ENCODE results near the gene GPR132.

The GPR132 gene

DNA sequence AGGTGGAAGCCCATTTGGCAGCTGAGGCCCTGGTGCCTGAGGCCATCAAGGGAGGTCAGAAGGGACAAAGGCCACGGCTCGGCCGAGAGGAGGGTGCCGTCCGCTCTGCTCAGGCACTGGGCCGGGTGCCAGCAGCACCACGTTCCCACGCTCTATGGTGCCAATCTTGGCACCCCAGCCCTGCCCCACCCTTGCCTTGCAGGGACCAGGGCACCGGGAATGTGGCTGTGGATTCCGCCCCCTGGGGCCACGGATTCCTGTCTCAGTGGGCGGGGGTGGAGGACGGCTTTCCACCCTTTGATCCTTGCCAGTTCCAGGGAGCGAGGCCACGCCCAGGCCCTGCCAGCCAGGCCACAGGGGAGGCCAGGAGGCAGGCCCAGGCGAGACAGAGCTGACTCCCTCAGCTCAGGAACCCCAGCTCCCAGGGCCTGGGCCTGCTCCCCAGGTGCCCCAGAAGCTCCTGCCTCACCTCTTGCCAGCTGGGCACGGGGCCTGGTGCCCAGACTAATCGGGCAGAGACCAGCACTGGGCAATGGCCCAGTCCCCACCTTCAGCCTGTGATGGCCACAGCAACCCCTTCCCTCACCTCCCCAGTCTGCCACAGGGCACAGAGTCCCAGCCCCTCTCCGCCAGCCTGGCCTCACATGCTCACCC lies 26.4 kb upstream of the GPR132 start:
- H3K27me3 ChIP-seq (ENCODE audit: control insufficient read depth in 1 of 2, insufficient read depth in 1 of 2, low read length in 2 of 2) = peaks cover 3 to 22% of the 10 kb centered on the region in 2 experiments
- H3K9me3 ChIP-seq (ENCODE audit: control insufficient read depth, low read length) = no peaks in the 10 kb centered on the region
- peak overlapping the region in 1 of 2 experiments; percentile 18 for H3K14ac ChIP-seq (ENCODE audit: low read length in 2 of 2)
- peaks cover 0 to 3% of the 10 kb centered on the region in 2 experiments for H3K36me3 ChIP-seq (ENCODE audit: control insufficient read depth in 1 of 2, insufficient read depth in 2 of 2, low read depth in 1 of 2, low read length in 2 of 2)
- peak overlapping the region; percentile 5 for H4K91ac ChIP-seq (ENCODE audit: low read length)
- H4K8ac ChIP-seq (ENCODE audit: low read length) = peak overlapping the region; percentile 33
- H2AFZ ChIP-seq (ENCODE audit: low read depth, low read length) = no peak overlapping the region
- peak overlapping the region in 1 of 2 experiments; percentile 87 for H2BK12ac ChIP-seq (ENCODE audit: low read length in 2 of 2)
- H3K4me1 ChIP-seq (ENCODE audit: control insufficient read depth, insufficient read depth, low read depth, low read length) = peaks cover 66% of the 10 kb centered on the region
- no peak overlapping the region for H2BK120ac ChIP-seq (ENCODE audit: low read depth, low read length)
- H2BK15ac ChIP-seq (ENCODE audit: low read depth, poor library complexity, severe bottlenecking) = no peak overlapping the region
- no peak for DNase-seq
- no peak overlapping the region for H3K9ac ChIP-seq (ENCODE audit: low read length)
- H2BK5ac ChIP-seq (ENCODE audit: low read depth, low read length, poor library complexity, severe bottlenecking) = no peak overlapping the region
- peak overlapping the region; percentile 69 for H2AK5ac ChIP-seq (ENCODE audit: low read length, severe bottlenecking)
- H3K4me2 ChIP-seq (ENCODE audit: low read length, poor library complexity, severe bottlenecking) = peak overlapping the region; percentile 8
- peak overlapping the region in 1 of 2 experiments; percentile 23 for H3K23ac ChIP-seq (ENCODE audit: low read length in 2 of 2)
- WGBS = 78% methylated on average over 19 of the region's 19 CpGs
- H3K4ac ChIP-seq (ENCODE audit: low read depth in 1 of 2, low read length in 2 of 2) = peak overlapping the region; percentile 71
- peak overlapping the region in 1 of 2 experiments; percentile 81 for H3K18ac ChIP-seq (ENCODE audit: low read depth in 1 of 2, low read length in 2 of 2)
- peaks cover 4% of the 10 kb centered on the region for H3K79me1 ChIP-seq (replicated peaks; ENCODE audit: low read length, poor library complexity, severe bottlenecking)
- no peak overlapping the region for H3K4me3 ChIP-seq (ENCODE audit: insufficient read depth in 1 of 2, low read depth in 1 of 2, low read length in 2 of 2)
- H3K27ac ChIP-seq (ENCODE audit: low read length, poor library complexity, severe bottlenecking) = peak overlapping the region; percentile 57

DNA sequence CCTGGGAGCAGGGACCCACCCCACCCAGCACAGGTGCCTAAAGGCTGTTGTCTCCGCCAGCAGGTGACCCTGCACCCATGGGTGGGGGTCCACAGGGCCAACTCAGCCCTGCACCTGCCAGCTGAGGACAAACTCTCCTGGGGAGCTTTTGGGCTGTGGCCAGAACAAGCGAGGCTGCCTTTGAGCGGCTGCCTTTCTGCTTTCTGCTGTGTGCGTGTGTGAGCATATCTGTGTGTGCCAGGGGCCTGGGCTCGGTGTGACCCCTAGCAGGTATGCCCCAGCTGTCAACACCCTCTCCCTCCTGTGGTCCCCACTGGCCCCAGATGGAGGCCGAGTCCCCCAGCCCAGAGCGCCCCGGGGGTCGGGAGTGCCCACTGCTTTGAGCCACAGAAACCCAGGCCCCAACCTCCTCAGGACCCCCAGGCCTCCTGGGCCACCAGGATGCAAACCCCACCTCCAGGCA lies 25.9 kb upstream of the GPR132 start:
- no peak overlapping the region for H4K91ac ChIP-seq (ENCODE audit: low read length)
- peaks cover 69% of the 10 kb centered on the region for H3K4me1 ChIP-seq (ENCODE audit: control insufficient read depth, insufficient read depth, low read depth, low read length)
- H2BK120ac ChIP-seq (ENCODE audit: low read depth, low read length) = no peak overlapping the region
- no peak overlapping the region for H2BK5ac ChIP-seq (ENCODE audit: low read depth, low read length, poor library complexity, severe bottlenecking)
- no peak overlapping the region for H2BK12ac ChIP-seq (ENCODE audit: low read length in 2 of 2)
- 90% methylated on average over 8 of the region's 9 CpGs for WGBS
- peaks cover 4% of the 10 kb centered on the region for H3K79me1 ChIP-seq (replicated peaks; ENCODE audit: low read length, poor library complexity, severe bottlenecking)
- H2BK15ac ChIP-seq (ENCODE audit: low read depth, poor library complexity, severe bottlenecking) = no peak overlapping the region
- no peak overlapping the region for H3K23ac ChIP-seq (ENCODE audit: low read length in 2 of 2)
- DNase-seq = peak; percentile 11
- H2AK5ac ChIP-seq (ENCODE audit: low read length, severe bottlenecking) = peak overlapping the region; percentile 13
- no peak overlapping the region for H3K18ac ChIP-seq (ENCODE audit: low read depth in 1 of 2, low read length in 2 of 2)
- H3K9ac ChIP-seq (ENCODE audit: low read length) = no peak overlapping the region
- no peak overlapping the region for H3K4me2 ChIP-seq (ENCODE audit: low read length, poor library complexity, severe bottlenecking)
- no peak overlapping the region for H3K14ac ChIP-seq (ENCODE audit: low read length in 2 of 2)
- H2AFZ ChIP-seq (ENCODE audit: low read depth, low read length) = no peak overlapping the region
- H3K4me3 ChIP-seq (ENCODE audit: insufficient read depth in 1 of 2, low read depth in 1 of 2, low read length in 2 of 2) = no peak overlapping the region
- no peak overlapping the region for H4K8ac ChIP-seq (ENCODE audit: low read length)
- peaks cover 3 to 17% of the 10 kb centered on the region in 2 experiments for H3K27me3 ChIP-seq (ENCODE audit: control insufficient read depth in 1 of 2, insufficient read depth in 1 of 2, low read length in 2 of 2)
- H3K4ac ChIP-seq (ENCODE audit: low read depth in 1 of 2, low read length in 2 of 2) = no peak overlapping the region
- no peaks in the 10 kb centered on the region for H3K9me3 ChIP-seq (ENCODE audit: control insufficient read depth, low read length)
- H3K27ac ChIP-seq (ENCODE audit: low read length, poor library complexity, severe bottlenecking) = peak overlapping the region; percentile 2
- peaks cover 0 to 3% of the 10 kb centered on the region in 2 experiments for H3K36me3 ChIP-seq (ENCODE audit: control insufficient read depth in 1 of 2, insufficient read depth in 2 of 2, low read depth in 1 of 2, low read length in 2 of 2)

DNA sequence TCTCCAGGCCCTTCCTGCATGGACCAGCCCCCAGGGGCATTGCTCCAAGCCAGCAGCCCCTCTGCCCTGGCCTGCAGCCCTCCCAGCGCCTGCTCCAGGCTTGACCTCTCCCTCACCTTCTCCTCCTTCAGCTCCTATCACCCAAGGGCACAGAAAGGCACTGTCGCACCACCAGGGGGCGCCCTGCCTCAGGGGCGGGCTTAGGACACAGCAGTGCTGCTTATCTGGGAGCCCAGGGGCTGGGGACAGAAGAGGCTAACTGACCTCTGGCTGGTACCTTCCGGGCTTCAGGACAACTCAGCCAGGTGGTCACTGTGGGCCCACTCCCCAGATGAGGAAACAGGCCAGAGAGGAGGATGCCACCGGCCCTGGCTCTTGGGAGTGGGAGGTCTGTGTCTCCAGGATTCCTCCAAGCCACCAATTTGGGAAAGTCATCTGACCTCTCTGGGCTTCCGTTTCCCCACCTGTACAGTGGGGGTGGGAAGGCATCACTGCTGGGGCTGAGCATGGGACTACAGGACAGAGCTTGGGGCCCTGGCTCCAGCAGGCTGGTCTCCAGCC lies 25.3 kb upstream of the GPR132 start:
- H2AK5ac ChIP-seq (ENCODE audit: low read length, severe bottlenecking) = peak overlapping the region; percentile 13
- no peak overlapping the region for H3K14ac ChIP-seq (ENCODE audit: low read length in 2 of 2)
- H2AFZ ChIP-seq (ENCODE audit: low read depth, low read length) = no peak overlapping the region
- peak; percentile 78 for DNase-seq
- no peak overlapping the region for H3K23ac ChIP-seq (ENCODE audit: low read length in 2 of 2)
- no peak overlapping the region for H2BK15ac ChIP-seq (ENCODE audit: low read depth, poor library complexity, severe bottlenecking)
- H3K4me2 ChIP-seq (ENCODE audit: low read length, poor library complexity, severe bottlenecking) = no peak overlapping the region
- no peak overlapping the region for H3K4me3 ChIP-seq (ENCODE audit: insufficient read depth in 1 of 2, low read depth in 1 of 2, low read length in 2 of 2)
- no peaks in the 10 kb centered on the region for H3K9me3 ChIP-seq (ENCODE audit: control insufficient read depth, low read length)
- no peak overlapping the region for H3K4ac ChIP-seq (ENCODE audit: low read depth in 1 of 2, low read length in 2 of 2)
- peak overlapping the region in 1 of 2 experiments; percentile 47 for H2BK12ac ChIP-seq (ENCODE audit: low read length in 2 of 2)
- no peak overlapping the region for H3K9ac ChIP-seq (ENCODE audit: low read length)
- H3K36me3 ChIP-seq (ENCODE audit: control insufficient read depth in 1 of 2, insufficient read depth in 2 of 2, low read depth in 1 of 2, low read length in 2 of 2) = peaks cover 0 to 3% of the 10 kb centered on the region in 2 experiments
- peaks cover 2 to 14% of the 10 kb centered on the region in 2 experiments for H3K27me3 ChIP-seq (ENCODE audit: control insufficient read depth in 1 of 2, insufficient read depth in 1 of 2, low read length in 2 of 2)
- 13% methylated on average over 6 of the region's 7 CpGs for WGBS
- H2BK5ac ChIP-seq (ENCODE audit: low read depth, low read length, poor library complexity, severe bottlenecking) = no peak overlapping the region
- H4K91ac ChIP-seq (ENCODE audit: low read length) = no peak overlapping the region
- no peak overlapping the region for H2BK120ac ChIP-seq (ENCODE audit: low read depth, low read length)
- H3K4me1 ChIP-seq (ENCODE audit: control insufficient read depth, insufficient read depth, low read depth, low read length) = peaks cover 71% of the 10 kb centered on the region
- no peak overlapping the region for H3K18ac ChIP-seq (ENCODE audit: low read depth in 1 of 2, low read length in 2 of 2)
- no peak overlapping the region for H4K8ac ChIP-seq (ENCODE audit: low read length)
- H3K79me1 ChIP-seq (replicated peaks; ENCODE audit: low read length, poor library complexity, severe bottlenecking) = peaks cover 8% of the 10 kb centered on the region
- no peak overlapping the region for H3K27ac ChIP-seq (ENCODE audit: low read length, poor library complexity, severe bottlenecking)

DNA sequence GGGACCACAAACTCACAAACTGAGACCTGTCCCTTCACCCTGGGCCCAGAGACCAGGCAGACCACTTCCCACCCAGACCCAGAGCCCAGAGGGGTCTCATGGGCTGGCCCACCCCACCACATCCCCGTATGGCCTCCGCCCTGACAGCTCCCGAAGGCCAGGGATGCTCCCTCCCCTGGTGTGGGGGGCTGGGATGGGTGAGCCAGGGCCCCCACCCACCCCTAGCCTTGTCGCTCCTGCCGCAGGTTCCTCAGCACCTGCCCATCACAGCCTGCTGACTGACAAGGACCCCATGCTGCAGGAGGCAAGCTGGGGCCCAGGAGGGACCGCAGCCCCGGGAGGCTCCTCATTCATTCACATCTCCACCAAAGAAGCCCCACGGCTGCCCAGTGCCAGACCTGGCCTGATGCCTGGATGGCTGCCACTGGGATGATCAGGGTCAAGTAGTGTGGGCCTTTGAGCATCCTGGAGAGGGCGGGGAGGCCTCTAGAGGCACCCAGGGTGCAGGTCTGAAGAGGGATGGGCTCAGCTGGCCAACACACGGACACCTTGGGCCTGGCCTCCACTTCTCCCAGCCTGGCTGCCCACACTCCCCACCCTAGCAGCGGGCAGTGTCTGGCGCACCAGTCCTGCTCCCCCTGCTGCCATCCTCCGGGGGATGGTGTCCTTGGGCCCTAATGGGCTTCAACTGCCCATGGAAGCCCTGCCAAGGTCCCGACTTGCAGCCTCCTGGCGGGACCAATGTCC lies 24.7 kb upstream of the GPR132 start:
- Histone ChIP-seq H3K36me3 (ENCODE audit: control insufficient read depth in 1 of 2, insufficient read depth in 2 of 2, low read depth in 1 of 2, low read length in 2 of 2) (peaks cover 0 to 3% of the 10 kb centered on the region in 2 experiments), H2BK15ac (ENCODE audit: low read depth, poor library complexity, severe bottlenecking) (peak overlapping the region; percentile 73), H2BK12ac (ENCODE audit: low read length in 2 of 2) (peak overlapping the region in 1 of 2 experiments; percentile 19), H2AFZ (ENCODE audit: low read depth, low read length) (no peak overlapping the region), H3K4ac (ENCODE audit: low read depth in 1 of 2, low read length in 2 of 2) (no peak overlapping the region), H4K91ac (ENCODE audit: low read length) (no peak overlapping the region), H2BK120ac (ENCODE audit: low read depth, low read length) (no peak overlapping the region), H3K9ac (ENCODE audit: low read length) (no peak overlapping the region), H2AK5ac (ENCODE audit: low read length, severe bottlenecking) (no peak overlapping the region), H3K18ac (ENCODE audit: low read depth in 1 of 2, low read length in 2 of 2) (no peak overlapping the region), H3K4me1 (ENCODE audit: control insufficient read depth, insufficient read depth, low read depth, low read length) (peaks cover 71% of the 10 kb centered on the region), H3K27ac (ENCODE audit: low read length, poor library complexity, severe bottlenecking) (no peak overlapping the region), H2BK5ac (ENCODE audit: low read depth, low read length, poor library complexity, severe bottlenecking) (no peak overlapping the region), H3K9me3 (ENCODE audit: control insufficient read depth, low read length) (no peaks in the 10 kb centered on the region), H3K79me1 (replicated peaks; ENCODE audit: low read length, poor library complexity, severe bottlenecking) (peaks cover 8% of the 10 kb centered on the region), H4K8ac (ENCODE audit: low read length) (no peak overlapping the region), H3K23ac (ENCODE audit: low read length in 2 of 2) (no peak overlapping the region), H3K27me3 (ENCODE audit: control insufficient read depth in 1 of 2, insufficient read depth in 1 of 2, low read length in 2 of 2) (peaks cover 0 to 15% of the 10 kb centered on the region in 2 experiments), H3K4me2 (ENCODE audit: low read length, poor library complexity, severe bottlenecking) (no peak overlapping the region), H3K4me3 (ENCODE audit: insufficient read depth in 1 of 2, low read depth in 1 of 2, low read length in 2 of 2) (no peak overlapping the region), H3K14ac (ENCODE audit: low read length in 2 of 2) (no peak overlapping the region)
- WGBS = 85% methylated on average over 13 of the region's 15 CpGs
- no peak for DNase-seq
